NCI-H2196 treated with DMSO at 0.1 percent for 48 hours (cell line): Measurements from ENCODE around the gene ATP13A5.
A peak's percentile ranks its signal among the peaks of the same experiment; 100 is the strongest.

Experiments used
- DNase-seq: peaks from one replicate; lab custom pipeline; 2025; ENCODE audit not compliant: unreplicated experiment; lab: John Stamatoyannopoulos, UW

Gene ATP13A5, protein sequence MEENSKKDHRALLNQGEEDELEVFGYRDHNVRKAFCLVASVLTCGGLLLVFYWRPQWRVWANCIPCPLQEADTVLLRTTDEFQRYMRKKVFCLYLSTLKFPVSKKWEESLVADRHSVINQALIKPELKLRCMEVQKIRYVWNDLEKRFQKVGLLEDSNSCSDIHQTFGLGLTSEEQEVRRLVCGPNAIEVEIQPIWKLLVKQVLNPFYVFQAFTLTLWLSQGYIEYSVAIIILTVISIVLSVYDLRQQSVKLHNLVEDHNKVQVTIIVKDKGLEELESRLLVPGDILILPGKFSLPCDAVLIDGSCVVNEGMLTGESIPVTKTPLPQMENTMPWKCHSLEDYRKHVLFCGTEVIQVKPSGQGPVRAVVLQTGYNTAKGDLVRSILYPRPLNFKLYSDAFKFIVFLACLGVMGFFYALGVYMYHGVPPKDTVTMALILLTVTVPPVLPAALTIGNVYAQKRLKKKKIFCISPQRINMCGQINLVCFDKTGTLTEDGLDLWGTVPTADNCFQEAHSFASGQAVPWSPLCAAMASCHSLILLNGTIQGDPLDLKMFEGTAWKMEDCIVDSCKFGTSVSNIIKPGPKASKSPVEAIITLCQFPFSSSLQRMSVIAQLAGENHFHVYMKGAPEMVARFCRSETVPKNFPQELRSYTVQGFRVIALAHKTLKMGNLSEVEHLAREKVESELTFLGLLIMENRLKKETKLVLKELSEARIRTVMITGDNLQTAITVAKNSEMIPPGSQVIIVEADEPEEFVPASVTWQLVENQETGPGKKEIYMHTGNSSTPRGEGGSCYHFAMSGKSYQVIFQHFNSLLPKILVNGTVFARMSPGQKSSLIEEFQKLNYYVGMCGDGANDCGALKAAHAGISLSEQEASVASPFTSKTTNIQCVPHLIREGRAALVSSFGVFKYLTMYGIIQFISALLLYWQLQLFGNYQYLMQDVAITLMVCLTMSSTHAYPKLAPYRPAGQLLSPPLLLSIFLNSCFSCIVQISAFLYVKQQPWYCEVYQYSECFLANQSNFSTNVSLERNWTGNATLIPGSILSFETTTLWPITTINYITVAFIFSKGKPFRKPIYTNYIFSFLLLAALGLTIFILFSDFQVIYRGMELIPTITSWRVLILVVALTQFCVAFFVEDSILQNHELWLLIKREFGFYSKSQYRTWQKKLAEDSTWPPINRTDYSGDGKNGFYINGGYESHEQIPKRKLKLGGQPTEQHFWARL

DNA sequence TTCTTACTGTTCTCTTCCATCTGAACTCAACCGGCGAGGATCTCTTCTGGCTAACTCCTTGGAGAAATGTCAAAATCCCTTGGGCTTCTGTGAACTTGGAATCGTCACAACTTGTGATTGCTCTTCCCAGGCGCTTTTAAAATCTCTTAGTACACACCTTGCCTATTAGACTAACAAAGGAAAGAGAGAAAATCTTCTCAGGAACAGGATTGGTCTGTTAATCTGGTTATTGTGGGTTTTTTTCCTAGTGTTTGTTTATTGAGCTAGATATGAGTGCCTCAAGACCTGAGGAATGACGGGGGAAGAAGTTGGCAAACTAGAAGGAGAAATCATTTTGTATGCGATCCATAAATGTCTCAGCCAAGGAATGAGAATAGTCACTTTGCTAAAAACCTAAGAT, at the start of gene ATP13A5:
ATP13A5 (minus strand) TSS at position 48 of the 400 bp plus-strand sequence; CDS start at position 20, 28 bp downstream.
- no peak for DNase-seq

DNA sequence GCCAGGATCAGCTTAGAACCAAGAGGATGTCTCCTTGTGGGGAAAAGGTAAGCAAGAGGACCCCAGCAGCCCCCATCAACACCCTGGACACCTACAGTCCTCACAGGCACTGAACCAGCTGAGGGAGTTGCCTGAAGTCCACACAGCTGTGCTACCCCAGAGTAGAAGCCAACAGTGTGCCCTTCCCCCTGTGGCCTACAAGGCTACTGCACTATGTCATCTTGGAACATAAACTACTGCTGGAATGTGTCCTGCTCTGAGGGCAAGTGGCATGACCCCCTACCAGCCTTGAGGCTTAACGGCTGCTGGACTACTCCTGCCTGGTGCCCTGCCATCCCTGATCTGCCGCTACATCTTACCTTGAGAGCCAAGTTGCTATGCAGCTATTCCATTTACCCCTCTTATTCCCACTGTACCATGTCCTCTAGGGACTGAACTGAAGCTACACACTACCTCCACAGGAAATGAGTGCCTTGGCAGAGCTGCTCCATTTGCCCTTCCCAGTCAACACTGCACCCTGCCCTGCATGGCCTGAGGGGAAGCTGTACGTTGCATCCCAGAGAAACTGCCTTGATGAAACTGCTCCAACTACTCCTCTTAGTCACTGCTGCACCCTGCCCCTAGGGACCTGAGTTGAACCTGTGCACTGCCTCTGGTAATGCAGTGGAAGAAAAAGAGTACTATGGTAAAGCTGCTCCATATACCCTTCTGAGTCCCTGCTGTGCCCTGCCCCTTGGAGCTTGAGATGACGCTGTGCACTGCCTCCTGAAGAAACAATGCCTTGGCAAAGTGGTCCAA, 40.2 kb upstream of the ATP13A5 start:
- DNase-seq = no peak

DNA sequence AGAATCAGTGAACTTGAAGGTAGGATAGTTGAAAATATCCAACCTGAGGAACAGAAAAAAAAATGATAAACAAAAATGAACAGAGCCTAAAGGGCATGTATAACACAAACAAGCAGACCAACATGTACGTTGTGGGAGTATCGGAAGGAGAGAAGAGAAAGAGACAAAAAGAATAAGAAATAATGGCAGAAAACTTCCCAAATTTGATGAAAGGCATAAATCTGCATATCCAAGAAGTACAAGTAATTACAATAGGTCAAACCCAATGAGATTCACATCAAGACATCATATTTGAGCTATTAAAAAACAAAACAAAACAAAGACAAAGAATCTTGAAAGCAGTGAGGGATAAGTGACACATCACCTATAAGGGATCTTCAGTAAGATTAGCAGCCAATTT, 38.1 kb upstream of the ATP13A5 start:
- no peak for DNase-seq

DNA sequence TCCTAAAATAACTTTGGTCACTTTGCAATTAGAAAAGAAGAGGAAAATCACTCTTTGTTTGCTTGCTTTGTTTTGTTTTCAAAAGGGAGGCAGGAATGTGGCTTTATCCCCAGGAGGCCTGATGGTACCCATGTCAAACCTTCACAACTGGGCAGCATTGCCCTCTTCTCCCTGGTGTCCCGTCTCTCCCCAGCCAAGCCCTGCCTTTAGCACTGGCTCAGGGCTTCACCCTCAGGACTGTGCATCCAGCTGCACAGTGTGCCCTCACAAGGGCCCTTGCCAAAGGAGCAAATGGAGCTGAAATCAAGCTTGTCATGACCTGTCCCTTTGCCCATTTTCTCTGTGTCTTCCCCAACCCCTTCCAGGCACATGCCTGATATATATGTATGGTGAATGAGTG, 29.1 kb upstream of the ATP13A5 start:
- DNase-seq = no peak

DNA sequence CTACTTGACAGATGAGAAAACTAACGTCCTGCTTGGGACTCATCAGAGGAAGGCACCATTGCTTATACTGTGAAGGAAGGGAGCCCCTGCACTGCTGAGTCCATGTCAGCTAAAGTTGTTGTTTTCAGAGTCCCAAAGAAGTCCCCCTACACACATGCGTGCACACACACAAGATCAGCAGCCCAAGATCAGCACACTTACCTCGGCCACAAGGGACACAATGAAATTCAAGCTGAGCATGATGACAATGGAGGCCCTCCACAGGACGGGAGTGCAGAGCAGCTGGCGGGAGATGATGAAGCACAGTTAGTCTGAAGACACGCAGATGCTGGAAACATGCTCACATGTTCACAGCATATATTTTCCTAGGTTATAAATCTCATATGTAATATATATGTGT, 28.6 kb upstream of the ATP13A5 start:
- DNase-seq = no peak

DNA sequence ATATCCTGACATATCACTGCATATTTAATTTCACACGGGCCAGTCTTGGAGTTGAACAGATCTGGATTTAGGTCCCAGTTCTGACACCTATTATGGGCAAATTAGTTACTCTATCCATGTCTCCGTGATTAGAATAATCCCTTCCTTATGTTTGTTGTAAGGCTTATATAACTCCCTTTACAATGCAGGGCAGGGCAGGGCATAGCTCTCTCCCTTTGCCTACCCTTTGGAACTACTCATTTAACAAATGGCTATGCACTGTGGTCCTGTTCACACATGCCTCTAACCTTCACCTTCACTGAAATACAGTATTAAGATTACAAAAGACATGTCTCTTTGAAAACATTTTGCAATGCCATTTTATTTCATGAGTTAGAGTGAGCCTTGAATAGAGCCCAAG, 24.8 kb upstream of the ATP13A5 start:
- DNase-seq = no peak

DNA sequence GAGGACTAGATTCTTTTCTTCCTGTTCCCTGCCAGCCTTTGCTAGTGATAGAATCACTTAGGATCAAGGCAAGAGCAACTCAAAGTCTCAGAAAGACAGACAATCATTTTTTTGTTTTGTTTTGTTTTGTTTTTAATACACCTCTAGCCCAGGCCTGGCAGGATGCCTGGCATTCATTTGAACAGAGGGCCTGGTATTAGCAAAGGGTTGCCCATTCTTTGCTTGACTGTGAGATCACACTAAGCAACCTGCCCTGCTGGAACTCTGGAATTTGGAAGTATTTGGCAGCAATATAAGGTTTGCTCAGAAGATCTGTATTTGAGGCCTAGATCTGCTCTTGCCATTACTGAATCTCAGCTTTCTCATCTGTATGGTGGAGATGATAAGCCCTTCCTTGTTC, 21.8 kb upstream of the ATP13A5 start:
- DNase-seq = peak; percentile 53

DNA sequence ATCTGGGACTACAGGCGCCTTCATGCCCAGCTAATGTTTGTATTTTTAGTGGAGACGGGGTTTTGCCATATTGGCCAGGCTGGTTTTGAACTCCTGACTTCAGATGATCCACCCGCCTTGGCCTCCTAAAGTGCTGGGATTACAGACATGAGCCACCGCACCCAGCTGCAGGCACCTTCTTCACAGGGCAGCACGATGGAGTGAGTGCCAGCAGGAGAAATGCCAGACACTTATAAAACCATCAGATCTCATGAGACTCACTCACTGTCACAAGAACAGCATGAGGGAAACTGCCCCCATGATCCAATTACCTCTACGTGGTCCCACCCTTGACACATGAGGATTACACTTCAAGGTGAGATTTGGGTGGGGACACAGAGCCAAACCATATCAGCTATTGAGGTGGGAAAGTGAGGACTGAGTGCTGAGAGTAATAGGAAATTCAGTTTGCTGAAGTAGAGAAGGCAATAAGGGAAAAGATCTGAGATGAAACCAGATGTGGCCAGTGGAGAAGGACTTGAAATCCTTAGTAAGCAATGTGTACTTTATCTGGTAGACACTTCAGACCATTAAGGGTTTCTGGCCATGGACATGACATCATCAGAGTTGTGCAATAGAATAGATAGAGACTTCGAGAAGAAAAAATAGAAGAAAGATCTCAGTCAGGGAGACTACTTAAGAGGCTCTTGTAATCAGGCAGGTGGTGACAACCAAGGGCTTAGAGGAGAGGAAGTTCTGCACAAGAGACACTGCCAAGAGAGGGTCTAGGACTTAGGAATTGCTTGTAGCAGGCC, 18.1 kb upstream of the ATP13A5 start:
- no peak for DNase-seq

DNA sequence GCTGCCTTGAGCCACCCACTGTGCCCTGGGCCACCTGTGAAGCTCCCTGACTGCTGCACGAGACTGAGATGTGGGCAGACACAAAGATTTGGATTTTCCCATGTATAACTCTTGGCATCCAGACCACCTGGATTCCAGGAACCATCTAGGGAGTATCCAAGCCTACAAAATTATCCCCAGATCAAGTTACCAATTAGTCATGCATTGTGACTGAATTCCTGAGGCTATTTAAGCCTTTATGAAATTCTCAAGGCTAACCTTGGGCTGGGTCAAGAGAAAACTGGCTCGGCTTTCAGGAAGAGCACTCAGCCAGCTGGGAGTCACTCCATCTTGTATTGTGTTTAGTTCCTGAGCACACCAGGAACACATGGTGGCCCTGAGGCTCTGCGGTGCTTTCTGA, 13.3 kb upstream of the ATP13A5 start:
- DNase-seq = peak; percentile 7

DNA sequence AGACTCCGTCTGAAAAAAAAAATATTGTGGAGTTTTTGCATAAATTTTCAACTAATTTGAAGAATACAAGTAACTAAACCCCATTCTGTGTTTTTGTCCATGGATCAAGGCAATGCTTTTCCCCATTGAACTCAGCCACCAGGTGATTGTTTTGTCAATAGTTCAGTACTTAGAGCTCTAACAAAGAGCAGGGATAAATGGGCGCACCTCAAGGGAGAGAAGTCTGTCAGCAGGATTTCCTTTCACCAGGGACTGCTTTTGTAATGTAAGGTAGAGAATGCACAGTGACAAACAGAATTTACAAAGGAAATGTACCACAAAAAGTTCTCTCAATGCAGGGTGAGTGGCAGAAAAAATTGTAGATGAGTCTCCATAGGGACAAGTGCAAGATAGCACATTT, 10.8 kb upstream of the ATP13A5 start:
- no peak for DNase-seq

DNA sequence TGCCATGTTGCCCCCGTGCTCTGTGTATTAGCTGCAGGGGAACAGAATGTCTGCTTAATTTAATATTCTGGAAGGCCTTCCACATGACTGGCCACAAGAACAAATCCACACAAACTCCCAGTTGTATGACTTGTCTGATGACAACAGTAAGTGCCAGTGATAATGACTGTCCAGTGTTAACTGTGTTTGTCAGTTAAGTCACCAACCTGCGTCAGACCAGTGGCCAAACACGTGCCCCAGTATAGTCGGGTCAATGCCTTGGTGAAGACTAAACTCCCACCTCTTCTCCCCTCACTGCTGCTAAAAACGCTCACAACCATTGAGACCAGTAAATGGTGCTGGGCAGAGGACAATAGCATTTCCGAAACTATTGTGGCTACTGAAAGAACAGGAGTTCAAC, 9.8 kb upstream of the ATP13A5 start:
- no peak for DNase-seq

DNA sequence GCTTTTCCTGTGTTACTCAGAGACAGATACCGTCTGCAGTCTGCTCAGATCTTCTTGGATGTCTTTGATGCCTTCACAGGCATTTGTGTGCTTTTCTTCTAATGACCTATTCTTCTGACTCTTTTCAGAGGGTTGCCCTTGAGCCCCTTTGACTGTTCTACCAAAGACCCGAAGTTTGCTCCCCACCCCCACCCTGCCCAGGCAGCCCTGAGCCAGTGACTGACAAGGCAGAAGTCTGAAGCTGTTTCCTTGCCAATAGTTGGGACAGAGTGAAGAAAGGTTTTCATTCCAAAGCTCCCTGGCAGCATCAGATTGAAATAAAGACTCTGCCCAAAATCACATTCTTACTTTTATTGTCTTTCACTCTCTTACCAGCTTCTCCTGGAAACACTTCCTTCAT, 9.0 kb upstream of the ATP13A5 start:
- no peak for DNase-seq

DNA sequence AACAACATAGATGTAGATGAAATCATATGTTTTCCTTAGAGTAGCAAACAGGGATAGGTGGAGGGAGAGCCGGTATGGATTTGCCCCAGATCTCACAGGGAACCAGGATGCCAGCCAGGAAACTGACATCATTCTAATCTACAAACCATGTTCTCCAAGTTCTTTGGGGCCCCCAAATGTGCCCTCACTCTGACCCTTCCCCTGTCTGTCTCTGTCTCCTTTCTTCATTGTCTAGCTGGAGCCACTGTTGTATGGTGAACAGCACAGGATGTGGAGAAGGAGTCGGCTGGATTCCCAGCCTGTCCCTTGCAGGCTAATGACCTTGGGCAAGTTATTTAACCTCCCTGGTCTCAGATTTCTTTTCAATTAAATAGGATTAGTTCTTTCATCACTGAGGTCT, 962 bp downstream of the ATP13A5 start:
- no peak for DNase-seq

DNA sequence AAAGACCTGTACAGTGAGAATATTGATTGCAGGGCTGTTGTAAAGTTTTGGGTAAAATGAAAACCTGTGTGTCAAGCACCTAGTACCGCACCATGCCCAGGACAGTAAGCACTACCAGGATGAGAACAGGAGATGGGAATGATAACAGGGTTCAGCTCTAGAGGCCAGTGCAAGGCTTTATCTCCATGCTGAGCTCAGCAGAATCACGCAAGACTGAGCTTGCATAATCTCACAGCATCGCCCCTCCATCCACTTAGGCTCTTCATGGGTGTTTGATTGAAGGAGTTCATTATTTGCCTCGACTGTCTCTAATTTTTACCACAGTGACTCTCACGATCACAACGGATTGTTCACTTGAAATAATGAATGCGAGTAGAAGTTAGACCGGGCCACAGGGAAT, 2.9 kb downstream of the ATP13A5 start:
- DNase-seq = no peak

DNA sequence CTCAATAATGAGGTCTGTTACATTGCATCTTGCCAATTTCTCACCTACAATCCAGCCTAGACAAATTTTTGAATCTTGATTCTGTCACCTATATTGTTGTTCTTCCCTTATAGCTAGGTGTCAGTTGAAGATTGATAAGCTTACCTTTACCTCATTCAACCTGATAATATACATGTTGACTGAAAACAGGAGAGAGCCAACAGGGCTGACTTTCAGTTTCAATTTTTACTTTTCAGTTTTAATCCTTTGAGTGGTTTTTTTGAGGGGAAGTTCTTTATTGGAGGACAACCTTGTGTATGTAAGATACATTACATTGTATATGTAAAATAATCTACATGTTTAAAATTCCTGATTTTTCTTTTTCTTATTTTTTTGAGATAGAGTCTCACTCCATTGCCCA, 5.8 kb downstream of the ATP13A5 start:
- DNase-seq = no peak

DNA sequence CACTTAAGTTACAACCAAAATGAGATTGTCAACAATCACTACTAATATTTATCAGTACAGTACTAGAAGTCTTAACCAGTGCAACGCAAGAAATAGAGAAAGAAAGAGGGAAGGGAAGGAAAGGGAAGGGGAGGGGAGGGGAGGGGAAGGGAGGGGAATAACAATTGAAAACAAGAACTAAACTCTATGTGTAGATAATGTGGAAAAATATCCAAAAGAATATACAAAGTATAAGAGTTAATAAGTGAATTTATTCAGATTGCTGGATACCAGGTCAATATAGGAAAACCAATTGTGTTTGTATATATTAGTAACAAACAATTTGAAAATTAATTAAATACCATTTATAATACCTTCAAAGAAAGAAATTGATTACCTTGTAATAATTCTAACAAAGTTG, 10.7 kb downstream of the ATP13A5 start:
- no peak for DNase-seq

DNA sequence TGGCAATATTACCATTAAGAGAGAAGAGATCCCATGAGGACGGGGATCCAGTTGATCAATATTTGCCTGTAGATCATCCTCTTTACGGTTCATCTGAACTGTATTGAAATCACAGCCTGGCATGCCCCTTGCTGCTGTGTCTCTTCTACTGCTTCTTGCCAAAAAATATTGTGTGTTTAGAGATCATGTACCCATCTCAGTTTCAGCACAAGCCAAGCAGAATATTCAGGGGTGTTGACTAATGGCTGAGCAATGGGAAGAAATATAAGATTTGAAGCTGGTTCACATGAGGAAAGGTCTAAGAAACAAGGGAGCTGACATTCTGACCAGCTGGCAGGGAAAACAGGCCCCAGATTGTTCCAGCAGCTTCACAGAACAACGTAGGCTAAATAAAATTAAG, 21.3 kb downstream of the ATP13A5 start:
- no peak for DNase-seq

DNA sequence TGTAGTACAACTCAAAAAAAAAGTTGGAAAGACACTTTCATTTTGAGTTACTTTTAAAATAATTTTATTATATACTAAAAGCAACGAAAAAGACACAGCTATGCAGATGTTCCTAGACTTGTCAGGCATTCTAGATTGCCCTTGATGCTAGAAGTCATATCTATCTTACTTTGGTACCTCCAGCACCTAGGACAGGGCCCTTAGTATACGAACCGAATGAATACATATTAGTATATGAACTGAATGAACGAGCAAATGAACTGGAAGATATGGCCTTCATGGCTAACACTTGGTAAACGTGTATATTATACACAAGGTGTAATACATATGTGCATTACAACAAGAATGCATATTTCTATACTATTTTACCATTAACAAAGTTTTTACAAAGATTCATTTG, 24.1 kb downstream of the ATP13A5 start:
- DNase-seq = no peak

DNA sequence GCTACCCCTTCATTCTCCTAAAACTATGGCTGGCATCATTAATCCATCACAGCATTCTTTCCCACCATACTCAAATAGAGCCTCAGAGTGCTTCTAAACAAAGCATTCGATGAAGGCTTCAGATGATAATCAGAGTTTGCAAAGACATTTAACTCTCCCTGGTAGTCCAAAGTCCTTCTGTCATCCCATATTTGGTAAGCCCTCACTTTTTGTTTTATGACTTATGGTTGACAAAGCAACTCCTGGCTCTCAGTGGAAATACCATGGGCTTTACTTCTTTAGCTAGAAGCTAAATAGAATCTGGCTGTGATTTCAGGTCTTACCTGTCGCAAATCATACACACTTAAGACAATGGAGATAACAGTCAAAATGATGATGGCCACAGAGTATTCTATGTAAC, 27.8 kb downstream of the ATP13A5 start:
- no peak for DNase-seq

DNA sequence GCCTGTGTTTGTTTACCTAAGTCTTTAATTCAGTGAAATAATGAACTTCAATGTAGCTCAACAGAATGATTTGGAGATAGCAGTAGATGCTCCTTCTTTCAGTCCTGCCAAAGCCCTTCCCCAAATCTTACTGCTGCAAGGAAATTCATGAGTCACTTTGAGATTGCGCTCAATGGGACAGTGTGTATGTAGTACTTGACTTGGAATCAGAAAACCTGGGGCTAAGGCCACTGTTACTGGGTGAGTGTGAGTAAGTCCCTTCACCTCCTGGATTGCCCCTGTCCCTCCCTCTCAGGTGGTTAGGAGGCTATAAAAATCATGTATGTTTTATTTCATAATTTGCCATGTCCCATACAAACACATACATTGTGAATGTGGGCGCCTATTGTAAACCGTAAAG, 29.9 kb downstream of the ATP13A5 start:
- no peak for DNase-seq
